ENCODE data around the gene E2F2.
"Not testable (repeated sequence)": the region's sequence is repeated elsewhere in the genome, so short reads cannot be mapped to it uniquely, and the experiment has no call there.

Gene E2F2

DNA sequence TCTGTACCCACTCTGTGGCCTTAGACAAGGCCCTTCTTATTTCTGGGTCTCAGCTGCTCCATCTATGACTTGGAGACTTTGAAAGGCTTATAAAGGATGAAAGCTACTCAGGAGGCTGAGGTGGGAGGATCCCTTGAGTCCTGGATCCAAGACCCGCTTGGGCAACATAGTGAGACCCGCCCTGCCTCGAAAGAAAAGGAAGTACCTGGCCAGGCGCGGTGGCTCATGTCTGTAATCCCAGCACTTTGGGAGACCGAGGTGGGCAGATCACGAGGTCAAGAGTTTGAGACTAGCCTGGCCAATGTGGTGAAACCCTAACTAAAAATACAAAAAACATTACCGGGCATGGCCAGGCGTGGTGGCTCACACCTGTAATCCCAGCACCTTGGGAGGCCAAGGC lies 14.8 kb upstream of the E2F2 start:
- H3K4me3 ChIP-seq (ENCODE audit: low read depth, low read length), result no peak overlapping the region
- no peak for DNase-seq (ENCODE audit: low read depth)
- TF ChIP-seq, protein P1, sequence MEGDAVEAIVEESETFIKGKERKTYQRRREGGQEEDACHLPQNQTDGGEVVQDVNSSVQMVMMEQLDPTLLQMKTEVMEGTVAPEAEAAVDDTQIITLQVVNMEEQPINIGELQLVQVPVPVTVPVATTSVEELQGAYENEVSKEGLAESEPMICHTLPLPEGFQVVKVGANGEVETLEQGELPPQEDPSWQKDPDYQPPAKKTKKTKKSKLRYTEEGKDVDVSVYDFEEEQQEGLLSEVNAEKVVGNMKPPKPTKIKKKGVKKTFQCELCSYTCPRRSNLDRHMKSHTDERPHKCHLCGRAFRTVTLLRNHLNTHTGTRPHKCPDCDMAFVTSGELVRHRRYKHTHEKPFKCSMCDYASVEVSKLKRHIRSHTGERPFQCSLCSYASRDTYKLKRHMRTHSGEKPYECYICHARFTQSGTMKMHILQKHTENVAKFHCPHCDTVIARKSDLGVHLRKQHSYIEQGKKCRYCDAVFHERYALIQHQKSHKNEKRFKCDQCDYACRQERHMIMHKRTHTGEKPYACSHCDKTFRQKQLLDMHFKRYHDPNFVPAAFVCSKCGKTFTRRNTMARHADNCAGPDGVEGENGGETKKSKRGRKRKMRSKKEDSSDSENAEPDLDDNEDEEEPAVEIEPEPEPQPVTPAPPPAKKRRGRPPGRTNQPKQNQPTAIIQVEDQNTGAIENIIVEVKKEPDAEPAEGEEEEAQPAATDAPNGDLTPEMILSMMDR (conservative IDR thresholded peaks at IDR 0.05; ENCODE audit: low read depth, low read length), result no peak

DNA sequence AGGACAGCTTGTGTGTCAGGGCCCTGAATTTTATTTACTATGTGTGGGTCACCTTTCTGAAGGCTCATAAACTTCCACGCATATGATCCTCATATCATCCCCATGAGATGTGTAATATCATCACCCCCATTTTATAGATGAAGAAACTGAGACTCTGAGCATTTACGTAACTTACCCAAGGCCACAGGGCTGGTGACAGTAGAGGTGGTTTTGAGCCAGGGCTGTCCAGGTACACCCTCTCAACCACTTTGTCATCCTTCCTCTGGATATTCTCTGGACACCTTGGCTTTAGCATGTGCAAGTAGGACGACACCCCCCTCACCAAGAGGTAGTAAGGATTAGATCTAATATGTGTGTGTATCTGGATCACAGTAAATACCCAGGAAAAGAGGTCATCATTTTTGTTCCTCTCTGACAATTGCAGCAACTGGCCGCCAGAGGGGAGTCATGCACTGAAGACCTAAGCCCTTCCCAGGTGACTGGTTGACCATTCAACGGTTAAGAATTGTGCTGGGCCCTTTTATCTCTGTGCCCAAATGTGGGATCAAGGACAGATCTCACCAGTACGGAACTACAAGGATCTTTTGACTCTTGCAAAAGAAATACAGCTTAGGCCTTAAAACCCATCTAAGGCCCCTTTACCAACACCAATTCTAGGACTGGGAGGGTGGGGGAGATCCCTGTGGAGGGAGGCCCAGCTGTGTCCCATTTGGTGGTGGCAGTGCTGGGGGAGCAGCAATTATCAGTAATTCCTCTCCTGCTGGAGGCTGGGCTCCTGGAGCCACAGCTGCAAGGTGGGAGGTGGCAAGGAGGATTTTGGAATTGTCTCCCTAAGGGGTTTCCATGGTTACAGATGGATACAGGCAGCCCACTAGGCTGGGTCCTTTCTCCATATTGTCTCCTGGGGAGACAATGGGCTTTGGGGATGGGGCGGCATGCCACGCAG lies 13.7 kb upstream of the E2F2 start:
- peak; percentile 91 for DNase-seq (ENCODE audit: low read depth)
- H3K4me3 ChIP-seq (ENCODE audit: low read depth, low read length), result no peak overlapping the region
- TF ChIP-seq, protein P1 (conservative IDR thresholded peaks at IDR 0.05; ENCODE audit: low read depth, low read length), result peak; percentile 97

GRCh38 chr1:23543707-23544443 lies 12.8 kb upstream of the E2F2 start:
- no peak for DNase-seq (ENCODE audit: low read depth)
- no peak overlapping the region for H3K4me3 ChIP-seq (ENCODE audit: low read depth, low read length)
- TF ChIP-seq, protein P1 (conservative IDR thresholded peaks at IDR 0.05; ENCODE audit: low read depth, low read length), result no peak

DNA sequence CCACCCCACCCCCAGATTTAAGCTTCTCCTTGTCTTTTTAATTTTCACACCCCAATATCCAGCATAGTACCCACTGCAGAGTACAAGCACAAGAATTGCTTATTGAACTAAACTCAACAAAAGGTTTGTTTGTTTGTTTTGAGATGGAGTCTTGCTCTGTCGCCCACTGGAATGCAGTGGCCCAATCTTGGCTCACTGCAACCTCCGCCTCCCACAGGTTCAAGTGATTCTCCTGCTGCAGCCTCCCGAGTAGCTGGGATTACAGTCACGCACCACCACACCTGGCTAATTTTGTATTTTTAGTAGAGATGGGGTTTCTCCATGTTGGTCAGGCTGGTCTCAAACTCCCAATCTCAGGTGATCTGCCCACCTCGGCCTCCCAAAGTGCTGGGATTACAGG lies 11.9 kb upstream of the E2F2 start:
- H3K4me3 ChIP-seq (ENCODE audit: low read depth, low read length); DNase-seq (ENCODE audit: low read depth): not testable (repeated sequence)

DNA sequence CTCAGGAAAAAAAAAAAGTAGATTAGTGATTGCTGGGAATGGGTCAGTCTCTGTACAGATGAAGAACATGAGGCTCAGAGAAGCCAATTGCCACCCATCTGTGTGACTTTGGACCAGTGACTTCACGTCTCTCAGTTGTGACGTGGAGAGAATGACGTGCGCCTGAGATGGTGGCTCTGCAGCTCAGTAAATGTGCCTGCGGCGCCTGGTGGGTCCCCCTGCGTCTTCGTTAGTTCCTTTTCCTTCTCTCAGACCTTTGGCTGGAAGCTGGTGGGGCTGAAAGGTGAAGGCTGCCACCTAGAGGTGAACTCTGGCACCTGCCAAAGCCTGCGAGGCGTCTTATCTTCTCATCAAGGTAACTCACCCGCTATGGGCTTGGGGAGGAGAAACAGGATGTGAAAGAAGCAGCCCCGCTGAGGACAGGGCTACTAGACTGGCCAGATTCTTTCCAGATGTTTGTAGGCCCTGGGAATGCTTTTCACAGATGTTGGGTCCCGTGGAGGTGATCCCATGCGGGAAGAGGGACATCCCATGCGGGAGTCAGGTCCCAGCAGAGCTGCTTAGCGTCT lies 8.7 kb upstream of the E2F2 start:
- DNase-seq (ENCODE audit: low read depth), result peak; percentile 94
- H3K4me3 ChIP-seq (ENCODE audit: low read depth, low read length), result peak overlapping the region; percentile 27
- TF ChIP-seq, protein P1 (conservative IDR thresholded peaks at IDR 0.05; ENCODE audit: low read depth, low read length), result peak; percentile 97

GRCh38 chr1:23537296-23537973 lies 6.4 kb upstream of the E2F2 start:
- H3K4me3 ChIP-seq (ENCODE audit: low read depth, low read length), result no peak overlapping the region
- TF ChIP-seq, protein P1 (conservative IDR thresholded peaks at IDR 0.05; ENCODE audit: low read depth, low read length), result no peak
- no peak for DNase-seq (ENCODE audit: low read depth)

Measured in choroid plexus epithelial cell (primary cell).